Activated CD4-positive, alpha-beta T cell treated with anti-CD3 and anti-CD28 coated beads, Interleukin-2, Interleukin-4, amounts not matched to agents 100 ng/mL and 50 ng/mL, durations not matched to agents 16 hours and 8 hours (primary cell): ENCODE measurements around the gene PIF1.

Source experiments
- DNase-seq: peaks from one replicate; pipeline ENCODE4 v3.0.0-alpha.2; 2020; ENCODE audit warnings: low spot score

The PIF1 gene, protein sequence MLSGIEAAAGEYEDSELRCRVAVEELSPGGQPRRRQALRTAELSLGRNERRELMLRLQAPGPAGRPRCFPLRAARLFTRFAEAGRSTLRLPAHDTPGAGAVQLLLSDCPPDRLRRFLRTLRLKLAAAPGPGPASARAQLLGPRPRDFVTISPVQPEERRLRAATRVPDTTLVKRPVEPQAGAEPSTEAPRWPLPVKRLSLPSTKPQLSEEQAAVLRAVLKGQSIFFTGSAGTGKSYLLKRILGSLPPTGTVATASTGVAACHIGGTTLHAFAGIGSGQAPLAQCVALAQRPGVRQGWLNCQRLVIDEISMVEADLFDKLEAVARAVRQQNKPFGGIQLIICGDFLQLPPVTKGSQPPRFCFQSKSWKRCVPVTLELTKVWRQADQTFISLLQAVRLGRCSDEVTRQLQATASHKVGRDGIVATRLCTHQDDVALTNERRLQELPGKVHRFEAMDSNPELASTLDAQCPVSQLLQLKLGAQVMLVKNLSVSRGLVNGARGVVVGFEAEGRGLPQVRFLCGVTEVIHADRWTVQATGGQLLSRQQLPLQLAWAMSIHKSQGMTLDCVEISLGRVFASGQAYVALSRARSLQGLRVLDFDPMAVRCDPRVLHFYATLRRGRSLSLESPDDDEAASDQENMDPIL

DNA sequence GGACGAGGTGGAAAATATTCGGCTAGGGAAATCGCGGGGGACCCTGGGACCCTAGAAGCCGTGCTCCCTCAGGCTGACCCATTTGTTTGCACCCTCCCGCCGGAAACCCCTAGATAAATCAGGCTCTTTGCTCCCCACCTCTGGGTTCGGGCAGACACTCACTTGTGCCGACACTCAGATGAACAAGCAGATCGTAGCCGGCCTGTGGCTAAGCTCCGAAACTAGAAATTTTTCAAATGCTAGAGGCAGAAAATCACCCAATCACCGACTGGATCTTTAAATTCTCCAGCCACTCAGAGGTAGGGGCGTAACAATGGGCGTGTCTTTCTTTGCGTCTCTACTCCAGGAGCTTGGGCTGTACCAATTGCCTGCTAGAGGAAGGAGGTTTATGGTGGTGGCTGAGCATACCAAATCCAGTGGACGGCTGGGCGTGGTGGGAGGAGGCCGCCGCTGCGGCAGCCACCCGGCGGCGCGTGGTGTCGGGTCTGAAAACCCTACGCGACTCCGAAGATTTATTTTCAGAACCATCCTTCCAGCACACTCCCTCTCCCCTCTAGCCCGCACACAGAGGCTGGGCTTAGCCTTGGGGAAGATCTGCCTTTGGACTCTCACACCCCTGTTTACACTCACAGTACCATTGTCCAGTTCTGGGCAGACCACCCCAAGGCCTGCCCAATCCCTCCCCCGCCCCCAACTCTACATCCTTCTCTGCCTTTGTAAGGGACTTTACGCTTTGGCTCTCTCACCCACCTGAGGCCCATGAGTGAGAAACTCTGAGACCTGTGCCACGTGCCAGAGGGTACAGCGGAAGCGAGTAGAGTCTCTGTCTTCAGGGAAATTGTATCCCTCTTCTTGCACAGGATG, at the start of gene PIF1:
Gene PIF1, minus strand, starts transcription at position 217 of the 864 bp plus-strand sequence. CDS start 1,312 bp downstream, outside the sequence.
- DNase-seq = peak; percentile 98

DNA sequence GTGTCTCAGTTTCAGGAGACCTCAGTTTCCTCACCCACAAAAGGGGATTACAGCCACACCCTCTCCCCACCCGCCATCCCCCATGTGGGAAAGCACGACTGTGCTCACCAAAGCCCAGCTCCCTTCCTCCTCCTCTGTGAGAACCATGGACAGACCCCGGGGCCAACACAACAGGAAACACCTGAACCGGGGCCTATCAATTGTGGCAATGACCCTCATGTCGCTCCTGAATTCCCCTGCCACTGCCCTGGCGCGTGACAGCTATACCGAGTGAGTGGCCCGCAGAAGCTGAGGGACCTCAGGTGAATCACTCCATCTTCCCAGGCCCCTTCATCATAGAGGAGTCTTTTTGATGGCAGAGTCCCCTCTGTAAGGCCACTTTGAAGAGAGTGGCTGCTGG, 44.9 kb upstream of the PIF1 start:
- DNase-seq = no peak

- no peak for DNase-seq
Measured at GRCh38 chr15:64869501-64869900, 44.1 kb upstream of the PIF1 start.

DNA sequence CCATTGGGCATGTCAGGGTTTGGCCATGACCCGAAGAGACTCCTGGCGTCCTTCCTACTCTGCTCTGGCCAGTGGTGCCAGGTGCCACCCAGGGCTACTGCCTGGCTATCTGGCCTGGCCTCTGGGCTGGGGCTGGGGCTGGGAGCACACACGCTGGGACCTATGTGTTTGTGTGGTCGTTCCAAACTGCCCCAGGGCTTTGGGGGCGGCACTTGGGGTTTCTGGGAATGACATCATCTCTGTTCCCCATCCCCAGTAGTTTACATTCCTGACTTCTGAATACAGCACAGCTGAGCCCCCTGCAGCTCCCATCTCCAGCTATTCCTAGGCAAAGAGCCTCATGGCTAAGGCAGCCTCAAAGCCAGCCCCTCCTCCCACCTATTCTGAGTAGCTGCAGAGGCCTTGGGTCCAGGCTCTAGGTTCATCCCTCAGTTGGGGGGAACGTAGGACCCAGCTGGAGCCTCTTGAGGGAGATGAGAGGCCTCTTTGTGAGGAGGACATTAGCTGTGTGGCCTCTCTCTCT, 40.6 kb upstream of the PIF1 start:
- DNase-seq = no peak

DNA sequence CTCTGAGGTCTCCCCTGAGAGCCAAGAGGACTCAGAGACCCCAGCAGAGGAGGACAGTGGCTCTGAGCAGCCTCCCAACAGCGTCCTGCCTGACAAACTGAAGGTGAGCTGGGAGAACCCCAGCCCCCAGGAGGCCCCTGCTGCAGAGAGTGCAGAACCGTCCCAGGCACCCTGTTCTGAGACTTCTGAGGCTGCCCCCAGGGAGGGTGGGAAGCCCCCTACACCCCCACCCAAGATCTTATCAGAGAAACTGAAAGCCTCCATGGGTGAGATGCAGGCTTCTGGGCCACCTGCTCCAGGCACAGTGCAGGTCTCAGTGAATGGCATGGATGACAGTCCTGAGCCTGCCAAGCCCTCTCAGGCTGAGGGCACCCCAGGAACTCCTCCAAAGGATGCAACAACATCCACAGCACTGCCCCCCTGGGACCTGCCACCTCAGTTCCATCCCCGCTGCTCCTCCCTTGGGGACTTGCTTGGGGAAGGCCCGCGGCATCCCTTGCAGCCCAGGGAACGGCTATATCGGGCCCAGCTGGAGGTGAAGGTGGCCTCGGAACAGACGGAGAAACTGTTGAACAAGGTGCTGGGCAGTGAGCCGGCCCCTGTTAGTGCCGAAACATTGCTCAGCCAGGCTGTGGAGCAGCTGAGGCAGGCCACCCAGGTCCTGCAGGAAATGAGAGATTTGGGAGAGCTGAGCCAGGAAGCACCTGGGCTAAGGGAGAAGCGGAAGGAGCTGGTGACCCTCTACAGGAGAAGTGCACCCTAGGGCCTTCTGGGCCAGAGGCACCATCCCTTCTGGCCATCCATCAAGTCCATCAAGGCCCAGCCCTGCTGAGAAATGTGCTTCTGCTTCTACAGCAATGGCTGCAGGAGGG, 39.9 kb upstream of the PIF1 start:
- DNase-seq = no peak

DNA sequence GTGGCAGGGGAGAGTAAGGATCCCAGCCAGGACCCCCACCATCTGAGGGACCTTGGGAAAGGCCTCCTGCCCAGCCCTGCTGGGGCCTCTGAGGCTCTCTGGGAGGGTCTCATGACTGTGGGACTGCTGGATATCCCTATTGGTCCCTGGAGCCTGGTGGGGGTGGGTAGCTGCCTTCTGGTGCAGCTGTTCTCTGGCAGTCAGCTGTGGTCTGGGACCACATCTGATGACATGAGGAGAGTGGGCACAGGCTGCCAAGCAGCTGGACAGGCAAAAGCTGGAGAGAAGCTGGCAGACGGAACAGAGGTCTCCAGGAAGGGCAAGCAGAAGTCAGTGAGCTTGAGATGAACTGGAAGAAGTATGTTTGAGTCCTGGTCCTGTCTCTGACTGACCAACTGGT, 38.6 kb upstream of the PIF1 start:
- no peak for DNase-seq

DNA sequence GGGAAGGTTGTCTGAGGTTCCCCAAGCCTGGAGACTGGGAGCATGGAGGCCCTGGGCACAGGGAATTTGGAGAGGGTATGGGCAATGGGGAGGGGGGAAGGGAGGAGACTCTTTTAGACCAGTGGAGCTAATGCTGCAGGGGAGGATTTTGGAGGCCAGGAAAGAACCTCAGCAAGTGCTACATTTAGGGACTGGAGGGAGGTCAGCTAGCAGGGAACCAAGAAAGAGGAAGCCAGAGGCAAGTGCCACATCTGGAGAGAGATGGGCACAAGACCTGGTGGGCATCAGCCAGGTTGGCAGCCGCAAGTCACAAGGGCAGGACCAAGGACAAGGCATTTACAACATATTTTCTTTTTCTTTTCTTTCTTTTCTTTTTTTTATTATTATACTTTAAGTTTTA, 37.0 kb upstream of the PIF1 start:
- DNase-seq = no peak

GRCh38 chr15:64861960-64862359, 36.5 kb upstream of the PIF1 start:
- no peak for DNase-seq

DNA sequence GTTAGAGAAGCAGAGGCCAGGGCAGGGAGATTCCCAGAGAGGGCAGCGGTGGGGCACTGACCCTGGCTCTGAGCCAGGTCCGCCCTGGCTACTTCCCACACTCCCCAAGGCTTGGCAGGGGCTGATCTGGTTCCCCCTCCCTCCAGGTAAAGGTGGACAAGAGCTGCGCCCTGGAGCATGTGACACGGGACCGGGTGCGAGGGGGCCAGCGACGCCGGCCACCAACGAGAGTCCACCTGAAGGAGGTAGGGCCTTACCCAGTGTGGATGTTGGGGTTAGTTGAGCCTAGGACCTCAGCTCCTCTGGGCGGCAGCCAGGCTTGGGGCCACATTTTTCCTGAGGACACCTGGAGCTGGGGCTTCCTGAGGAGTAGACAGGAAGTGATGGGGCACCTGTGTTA, 35.9 kb upstream of the PIF1 start:
- no peak for DNase-seq

DNA sequence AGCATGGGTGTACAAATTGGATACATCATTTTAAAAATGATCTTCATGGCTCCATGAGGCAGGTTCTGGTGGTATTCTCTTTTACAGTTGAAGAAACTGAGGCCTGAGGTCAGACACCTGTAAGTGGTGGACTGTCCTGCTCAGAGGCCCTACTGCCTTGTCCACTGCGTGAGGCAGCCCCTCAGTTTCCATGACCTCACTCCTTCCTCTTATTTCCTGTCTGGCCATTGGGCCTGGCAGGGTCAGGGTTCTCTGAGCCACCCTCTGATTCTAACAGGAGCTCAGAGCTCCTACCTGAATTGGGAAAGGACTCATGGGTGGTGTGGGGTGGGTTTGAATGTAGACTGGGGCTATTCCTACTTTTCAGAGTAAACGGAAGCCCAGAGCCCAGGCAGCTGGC, 33.8 kb upstream of the PIF1 start:
- DNase-seq = no peak

- DNase-seq = no peak
Measured at GRCh38 chr15:64858021-64858575, 32.7 kb upstream of the PIF1 start.

DNA sequence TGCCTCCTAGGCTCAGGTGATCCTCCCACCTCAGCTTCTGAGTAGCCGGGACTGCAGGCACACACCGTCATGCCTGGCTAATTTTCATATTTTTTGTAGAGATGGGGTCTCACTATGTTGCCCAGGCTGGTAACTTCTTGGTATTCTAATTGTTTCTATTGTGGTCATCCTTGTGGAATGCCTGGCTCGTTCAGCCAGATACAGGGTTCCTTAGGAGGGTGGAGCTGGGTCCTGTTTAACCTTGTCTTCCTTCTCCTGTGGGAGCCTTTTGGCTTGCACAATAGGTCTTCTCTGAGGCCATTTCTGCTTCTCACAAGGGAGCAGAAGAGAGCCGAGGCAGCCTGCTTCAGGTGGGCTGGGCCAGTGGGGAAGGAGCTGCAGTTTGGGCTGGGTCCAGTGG, 32.0 kb upstream of the PIF1 start:
- DNase-seq = no peak

DNA sequence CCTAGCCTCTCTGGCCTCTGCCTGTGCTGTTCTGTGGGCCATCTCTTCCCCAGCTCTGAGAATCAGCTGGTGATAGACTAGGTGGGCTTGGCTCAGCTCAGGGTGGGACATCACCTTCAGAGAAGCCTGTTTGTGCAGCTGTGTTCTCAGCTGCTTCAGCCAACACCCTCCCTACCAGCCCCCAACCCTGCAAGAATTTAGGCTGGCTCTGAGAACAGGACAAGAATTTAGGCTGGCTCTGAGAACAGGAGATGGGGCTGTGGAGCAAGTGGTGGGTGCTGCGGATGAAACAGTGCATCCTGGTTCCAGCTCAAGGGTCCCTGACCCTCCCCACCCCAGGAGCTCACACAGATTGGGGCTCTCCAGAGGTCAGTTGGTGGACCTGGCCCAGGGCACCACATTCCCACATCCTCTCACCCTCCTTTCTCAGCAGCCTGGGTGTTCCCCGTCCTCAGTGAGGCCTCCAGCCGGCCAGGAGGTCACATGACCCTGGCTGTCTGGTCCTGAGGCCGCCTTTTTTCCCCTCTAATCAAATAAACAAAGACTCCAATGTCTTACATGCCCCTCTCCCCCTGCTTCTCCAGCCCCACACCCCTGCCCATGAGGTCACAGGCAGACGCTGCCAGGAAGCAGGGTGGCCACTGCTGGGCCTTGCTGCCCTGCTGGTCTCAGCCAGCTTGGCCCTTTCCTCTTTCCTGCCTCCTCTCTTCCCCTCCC, 31.1 kb upstream of the PIF1 start:
- DNase-seq = no peak

GRCh38 chr15:64855205-64855975, 29.9 kb upstream of the PIF1 start:
- no peak for DNase-seq

DNA sequence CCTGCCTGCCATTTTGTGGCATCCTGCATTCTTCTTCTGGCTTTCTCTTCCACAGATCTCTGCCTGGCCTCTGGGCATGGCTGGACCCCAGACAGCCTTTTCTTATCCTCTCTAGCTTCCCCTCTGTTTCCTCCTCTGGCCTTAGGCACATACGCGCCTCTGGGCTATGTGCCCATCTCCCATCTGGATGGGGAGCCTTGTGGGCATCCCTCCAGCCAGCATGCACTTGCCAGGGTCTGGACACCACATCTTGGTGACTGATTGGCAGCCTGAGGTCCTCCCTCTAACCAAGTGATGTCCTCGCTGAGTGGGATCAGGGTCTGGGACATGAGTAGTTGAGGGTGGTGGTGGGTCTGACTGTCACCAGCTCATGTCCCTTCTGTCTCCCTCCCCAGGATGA, 29.1 kb upstream of the PIF1 start:
- DNase-seq = no peak

DNA sequence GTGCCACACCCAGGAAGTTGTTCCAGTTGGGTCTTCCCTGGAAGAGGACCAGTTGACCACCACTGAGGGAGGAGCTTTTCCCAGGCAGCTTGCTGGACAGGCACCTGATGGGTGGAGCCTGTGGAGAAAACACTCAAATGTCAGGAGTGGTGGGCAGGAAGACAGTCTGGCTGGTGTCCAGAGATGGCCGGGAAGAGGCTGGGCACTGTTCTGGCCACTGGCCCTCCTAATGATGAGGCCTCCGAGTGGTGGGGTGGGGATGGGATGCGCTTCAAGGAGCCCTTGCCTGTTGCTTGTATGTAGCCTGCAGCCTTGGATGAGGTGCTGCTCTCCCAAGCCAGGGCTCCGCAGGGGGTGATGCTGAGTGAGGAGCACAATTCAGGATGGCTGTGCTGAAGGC, 28.6 kb upstream of the PIF1 start:
- no peak for DNase-seq

DNA sequence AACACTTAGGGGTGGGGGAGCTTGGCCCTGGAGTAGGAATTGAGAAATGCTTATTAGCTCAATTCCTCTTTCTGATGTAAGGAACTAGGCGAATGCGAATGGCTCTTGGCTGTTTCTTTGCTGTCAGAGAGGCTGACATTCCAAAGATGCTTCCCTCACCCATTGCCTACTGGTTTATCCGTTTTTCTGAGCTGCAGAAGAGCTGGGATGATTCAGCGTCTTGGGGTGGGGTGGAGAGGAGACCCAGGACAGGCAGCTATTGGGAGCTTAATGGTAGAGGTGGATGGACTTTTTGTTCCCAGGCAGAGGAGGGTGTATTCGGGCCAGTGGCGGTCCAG, 26.0 kb upstream of the PIF1 start:
- no peak for DNase-seq

GRCh38 chr15:64850778-64851502, 25.5 kb upstream of the PIF1 start:
- DNase-seq = no peak
